DMS53 (cell line): ENCODE measurements around the gene MFSD12.
"Not testable (repeated sequence)": the region's sequence is repeated elsewhere in the genome, so short reads cannot be mapped to it uniquely, and the experiment has no call there.

Experiments
- DNase-seq: peaks from one replicate; lab custom pipeline; 2025; lab: John Stamatoyannopoulos, UW

Gene MFSD12

GRCh38 chr19:3584036-3584802 is 26.8 kb upstream of the MFSD12 start:
- not testable (repeated sequence) for DNase-seq

- DNase-seq, result not testable (repeated sequence)
Observed at GRCh38 chr19:3581792-3582191, 24.4 kb upstream of the MFSD12 start.

GRCh38 chr19:3580156-3580934 is 23.0 kb upstream of the MFSD12 start:
- DNase-seq, result peak; percentile 22

- DNase-seq, result no peak
Observed at GRCh38 chr19:3578390-3578789, 21.0 kb upstream of the MFSD12 start.

DNA sequence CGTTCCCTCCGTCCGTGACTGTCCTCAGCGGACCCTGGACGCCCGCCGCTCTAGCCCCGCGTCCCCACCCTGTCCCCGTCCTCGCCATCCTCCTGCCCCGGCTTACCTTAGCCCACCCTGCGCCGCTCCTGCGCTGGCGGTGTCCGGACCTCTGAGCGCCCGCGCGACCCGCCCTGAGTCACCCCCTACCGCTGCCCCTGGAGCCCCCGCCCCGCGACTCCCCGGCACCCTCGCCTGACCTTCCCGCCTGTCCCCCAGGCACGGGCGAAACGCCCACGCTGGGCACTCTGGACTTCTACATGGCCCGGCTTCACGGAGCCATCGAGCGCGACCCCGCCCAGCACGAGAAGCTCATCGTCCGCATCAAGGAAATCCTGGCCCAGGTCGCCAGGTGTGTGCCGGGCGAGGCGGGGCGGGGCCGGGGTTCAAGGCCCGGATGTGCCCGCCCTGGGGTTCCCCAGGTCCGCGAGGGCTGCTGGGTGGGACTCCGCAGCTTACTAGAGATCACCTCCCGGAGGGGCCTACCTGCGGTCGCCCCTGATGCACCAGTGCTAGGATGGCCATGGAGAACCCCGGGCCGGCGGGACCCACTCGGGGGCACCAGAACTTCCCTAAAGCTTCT is 20.4 kb upstream of the MFSD12 start:
- DNase-seq, result no peak

- DNase-seq, result no peak
Observed at GRCh38 chr19:3576696-3577443, 19.5 kb upstream of the MFSD12 start.

- DNase-seq, result no peak
Observed at GRCh38 chr19:3575949-3576673, 18.7 kb upstream of the MFSD12 start.

GRCh38 chr19:3575260-3575741 is 17.9 kb upstream of the MFSD12 start:
- peak; percentile 64 for DNase-seq

- DNase-seq, result peak; percentile 92
Observed at GRCh38 chr19:3573858-3574637, 16.7 kb upstream of the MFSD12 start.

DNA sequence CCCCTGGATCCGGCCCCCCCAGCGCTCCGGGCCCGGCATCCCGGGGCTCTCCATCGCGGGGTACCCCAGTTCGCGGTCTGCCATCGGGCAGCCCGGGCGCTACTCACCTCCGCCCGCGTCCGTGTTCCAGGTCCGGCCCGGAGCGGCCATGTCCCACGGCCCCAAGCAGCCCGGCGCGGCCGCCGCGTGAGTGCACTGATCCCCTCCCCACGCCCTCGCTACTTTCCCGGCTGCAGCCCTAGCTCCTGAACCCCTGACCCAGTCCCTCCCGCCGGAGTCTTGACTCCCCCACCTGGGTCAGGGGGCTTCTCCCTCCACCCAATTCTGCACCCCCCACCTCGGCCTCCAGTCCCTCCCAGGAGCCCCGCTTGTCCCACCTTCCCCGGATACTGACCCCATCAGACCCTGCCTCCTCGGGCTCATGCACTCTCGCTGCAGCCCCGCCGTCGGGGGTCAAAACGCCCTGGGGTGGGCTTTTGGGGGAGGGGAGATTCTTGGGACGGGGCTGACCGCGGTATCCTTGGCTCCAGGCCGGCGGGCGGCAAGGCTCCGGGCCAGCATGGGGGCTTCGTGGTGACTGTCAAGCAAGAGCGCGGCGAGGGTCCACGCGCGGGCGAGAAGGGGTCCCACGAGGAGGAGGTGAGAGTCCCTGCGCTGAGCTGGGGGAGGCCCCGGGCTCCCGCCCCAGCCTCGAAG is 15.9 kb upstream of the MFSD12 start:
- peak; percentile 49 for DNase-seq

GRCh38 chr19:3572855-3573161 is 15.4 kb upstream of the MFSD12 start, which contains the start of gene HMG20B:
Gene HMG20B (plus strand): TSS chr19:3572944. CDS start chr19:3573310, 366 bp downstream.
- DNase-seq, result no peak

DNA sequence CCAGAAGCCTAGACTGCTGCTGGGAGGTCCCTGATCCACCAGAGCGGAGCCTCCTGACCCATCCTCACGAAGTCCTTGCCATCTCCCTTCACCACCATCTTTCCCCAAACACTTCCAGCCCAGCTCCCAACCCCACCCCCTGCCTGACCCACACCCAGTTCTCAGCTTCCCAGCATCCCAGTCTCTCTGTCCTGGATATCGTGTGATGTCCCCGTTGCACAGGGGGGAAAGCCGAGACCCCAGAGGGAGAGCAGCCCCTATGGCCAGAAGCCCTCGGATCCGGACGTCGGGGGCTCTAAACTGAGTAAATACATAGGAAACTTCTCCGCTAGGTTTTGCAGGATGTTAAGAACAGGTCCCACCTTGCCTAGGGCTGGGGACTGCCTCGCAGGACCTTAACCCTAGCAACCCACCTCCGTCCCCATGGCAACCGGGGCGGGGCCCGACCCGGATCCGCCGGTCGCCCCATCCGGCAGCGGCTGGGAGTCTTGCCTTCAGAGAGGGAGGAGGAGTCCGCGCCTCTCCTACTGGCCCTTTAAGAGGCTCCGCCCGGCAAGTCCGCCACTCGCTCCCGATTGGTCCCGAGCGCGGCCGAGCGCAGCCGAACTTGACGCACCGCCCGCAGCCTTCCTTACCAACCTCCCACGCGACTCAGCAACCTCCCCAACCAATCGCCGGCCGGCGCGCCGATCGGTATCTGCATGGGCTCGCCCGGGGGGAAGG is 14.9 kb upstream of the MFSD12 start:
- peak; percentile 99 for DNase-seq

GRCh38 chr19:3570606-3571011 is 13.2 kb upstream of the MFSD12 start:
- no peak for DNase-seq

GRCh38 chr19:3570042-3570441 is 12.7 kb upstream of the MFSD12 start:
- DNase-seq, result not testable (repeated sequence)

- DNase-seq, result no peak
Observed at GRCh38 chr19:3565139-3565538, 7.8 kb upstream of the MFSD12 start.

- DNase-seq, result no peak
Observed at GRCh38 chr19:3563709-3564524, 6.5 kb upstream of the MFSD12 start.

- peak; percentile 72 for DNase-seq
Observed at GRCh38 chr19:3556978-3557460, 367 bp downstream of the MFSD12 start.

DNA sequence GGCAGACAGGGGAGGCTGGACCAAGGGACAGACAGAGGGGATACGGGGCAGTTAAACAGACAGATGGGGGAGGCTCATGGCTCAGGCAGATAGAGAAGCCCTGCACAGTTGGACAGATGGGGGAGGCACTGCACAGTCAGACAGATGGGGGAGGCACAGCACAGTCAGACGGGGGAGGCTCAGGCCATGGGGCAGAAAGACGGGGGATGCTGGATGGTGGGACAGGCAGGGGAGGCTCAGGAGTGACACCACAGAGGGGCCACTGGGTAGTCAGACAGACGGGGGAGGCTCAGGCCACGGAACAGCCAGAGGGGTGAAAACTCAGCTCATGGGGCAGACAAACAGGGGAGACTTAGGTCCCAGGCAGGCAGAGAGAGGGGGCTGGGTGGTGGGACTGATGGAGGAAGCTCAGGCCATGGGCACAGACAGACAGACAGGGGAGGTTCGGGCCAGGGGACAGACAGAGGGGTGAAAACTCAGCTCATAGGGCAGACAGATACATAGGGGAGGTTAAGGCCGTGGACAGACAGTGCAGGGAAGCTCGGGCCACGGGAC is 886 bp downstream of the MFSD12 start:
- DNase-seq, result no peak
